HG03442 (cell line): ENCODE data around the gene ACAD11.
"Not testable (repeated sequence)": the region's sequence is repeated elsewhere in the genome, so short reads cannot be mapped to it uniquely, and the experiment has no call there.

ENCODE experiments used
- ATAC-seq: cut with Tn5 transposase; IDR thresholded peaks from one replicate; pipeline ENCODE4 v1.9.1; 2021; ENCODE audit warnings: mild to moderate bottlenecking, moderate library complexity; ENCODE audit not compliant: unreplicated experiment

Gene ACAD11

DNA sequence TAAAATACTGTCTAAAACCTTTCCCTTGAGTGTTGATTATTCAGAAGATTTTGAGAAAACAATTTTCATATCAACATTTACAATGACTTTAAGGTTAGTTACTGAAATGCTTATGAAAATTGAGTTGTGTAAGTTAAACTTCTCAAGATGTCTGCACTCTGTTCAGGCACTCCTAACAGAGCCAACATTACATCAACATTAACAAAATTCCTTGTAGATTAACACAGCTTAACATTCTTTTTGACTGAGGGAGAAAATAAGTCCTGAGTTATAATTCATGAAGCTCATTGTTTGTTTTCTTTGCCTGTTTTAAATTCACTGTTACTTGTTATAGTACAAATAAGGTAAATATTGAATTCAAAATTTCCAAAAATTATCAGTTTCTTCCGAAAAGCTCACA, 53.5 kb downstream of the ACAD11 start:
- no peak for ATAC-seq

GRCh38 chr3:132605374-132605792, 54.2 kb downstream of the ACAD11 start:
- ATAC-seq, result no peak

DNA sequence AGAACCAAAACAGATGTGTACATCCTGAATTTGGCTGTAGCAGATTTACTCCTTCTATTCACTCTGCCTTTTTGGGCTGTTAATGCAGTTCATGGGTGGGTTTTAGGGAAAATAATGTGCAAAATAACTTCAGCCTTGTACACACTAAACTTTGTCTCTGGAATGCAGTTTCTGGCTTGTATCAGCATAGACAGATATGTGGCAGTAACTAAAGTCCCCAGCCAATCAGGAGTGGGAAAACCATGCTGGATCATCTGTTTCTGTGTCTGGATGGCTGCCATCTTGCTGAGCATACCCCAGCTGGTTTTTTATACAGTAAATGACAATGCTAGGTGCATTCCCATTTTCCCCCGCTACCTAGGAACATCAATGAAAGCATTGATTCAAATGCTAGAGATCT, 59.0 kb downstream of the ACAD11 start:
- ATAC-seq, result not testable (repeated sequence)

GRCh38 chr3:132598181-132598580, 61.4 kb downstream of the ACAD11 start:
- ATAC-seq, result no peak

- ATAC-seq, result no peak
These were observed 61.9 kb downstream of the ACAD11 start for GRCh38 chr3:132597660-132598059.

- no peak for ATAC-seq
These were observed 62.7 kb downstream of the ACAD11 start, which contains the start of gene ACKR4 for GRCh38 chr3:132596816-132597433. Gene ACKR4, plus strand, starts transcription at chr3:132597270. Its CDS starts 3,128 bp downstream, at chr3:132600398.

- ATAC-seq, result no peak
These were observed 63.3 kb downstream of the ACAD11 start for GRCh38 chr3:132596326-132596725.

DNA sequence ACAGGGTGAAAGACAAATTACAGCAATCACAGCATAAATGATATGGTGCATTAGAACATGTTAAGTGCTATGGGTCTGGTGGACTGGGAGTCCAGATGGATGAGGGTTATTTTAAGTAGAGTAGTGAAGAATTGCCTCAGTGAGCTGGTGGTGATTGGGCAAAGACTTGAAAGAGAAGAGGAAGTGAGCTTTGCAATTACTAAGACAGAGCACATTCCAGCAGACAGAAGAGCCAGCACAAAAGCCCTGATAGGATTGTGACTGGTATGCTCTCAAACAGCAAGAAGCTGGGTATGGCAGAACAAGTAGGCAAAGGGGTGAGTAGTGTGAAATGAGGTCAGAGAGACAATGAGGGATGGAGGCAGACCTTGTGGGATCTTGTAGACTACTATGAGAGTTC, 64.6 kb downstream of the ACAD11 start:
- no peak for ATAC-seq

GRCh38 chr3:132594498-132594897, 65.1 kb downstream of the ACAD11 start:
- no peak for ATAC-seq

- no peak for ATAC-seq
These were observed 65.7 kb downstream of the ACAD11 start for GRCh38 chr3:132593947-132594323.

DNA sequence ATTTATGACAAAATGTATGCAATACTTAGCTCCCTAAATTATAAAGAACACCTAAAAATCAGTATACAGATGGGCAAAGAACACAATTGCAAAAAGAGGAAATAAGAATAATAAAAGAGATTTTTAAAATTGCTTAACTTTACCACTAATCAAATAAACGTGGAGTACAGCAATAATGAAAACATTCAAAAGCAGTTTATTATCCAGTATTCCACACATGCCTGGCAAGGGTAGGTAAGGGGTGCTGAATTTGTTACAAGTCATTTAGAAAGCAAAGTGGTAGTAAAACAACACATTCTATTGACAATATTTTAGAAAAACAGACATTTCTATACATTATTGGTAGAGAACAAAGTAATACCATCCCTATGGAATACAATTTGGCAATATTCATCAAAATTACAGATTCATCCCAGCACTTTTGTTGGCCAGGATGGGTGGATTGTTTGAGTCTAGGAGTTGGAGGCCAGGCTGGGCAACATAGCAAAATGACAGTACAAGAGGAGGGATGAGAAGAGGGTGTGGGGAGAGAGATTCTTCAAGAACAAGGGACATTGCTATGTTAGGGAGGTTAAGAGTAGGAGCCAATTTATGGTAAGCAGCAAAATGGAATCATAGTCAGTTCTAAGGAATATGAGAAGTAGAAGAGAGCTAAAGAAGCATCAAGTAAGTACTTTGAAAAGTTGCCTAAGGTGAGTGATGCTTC, 66.2 kb downstream of the ACAD11 start:
- no peak for ATAC-seq

- no peak for ATAC-seq
These were observed 67.4 kb downstream of the ACAD11 start for GRCh38 chr3:132592216-132592615.

- no peak for ATAC-seq
These were observed 72.2 kb downstream of the ACAD11 start for GRCh38 chr3:132587401-132587800.

GRCh38 chr3:132573797-132574211, 85.8 kb downstream of the ACAD11 start:
- no peak for ATAC-seq

GRCh38 chr3:132570016-132570415, 89.6 kb downstream of the ACAD11 start:
- ATAC-seq, result no peak

DNA sequence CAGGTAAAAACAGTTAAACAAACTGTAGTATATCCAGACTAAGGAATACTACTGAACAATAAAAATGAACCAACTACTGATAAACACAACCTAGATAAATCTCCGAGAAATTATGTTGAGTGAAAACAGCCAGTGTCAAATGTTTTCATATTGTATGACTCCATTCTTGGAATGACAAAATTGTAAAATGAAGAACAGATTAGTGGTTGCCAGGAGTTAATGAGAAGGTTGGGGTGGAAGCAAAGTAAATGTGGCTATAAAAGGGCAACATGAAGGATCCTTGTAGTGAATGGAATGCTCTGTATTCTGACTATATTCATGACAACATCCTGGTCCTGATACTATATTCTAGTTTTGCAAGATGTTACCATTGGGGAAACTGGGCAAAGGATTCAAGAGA, 90.0 kb downstream of the ACAD11 start:
- no peak for ATAC-seq

DNA sequence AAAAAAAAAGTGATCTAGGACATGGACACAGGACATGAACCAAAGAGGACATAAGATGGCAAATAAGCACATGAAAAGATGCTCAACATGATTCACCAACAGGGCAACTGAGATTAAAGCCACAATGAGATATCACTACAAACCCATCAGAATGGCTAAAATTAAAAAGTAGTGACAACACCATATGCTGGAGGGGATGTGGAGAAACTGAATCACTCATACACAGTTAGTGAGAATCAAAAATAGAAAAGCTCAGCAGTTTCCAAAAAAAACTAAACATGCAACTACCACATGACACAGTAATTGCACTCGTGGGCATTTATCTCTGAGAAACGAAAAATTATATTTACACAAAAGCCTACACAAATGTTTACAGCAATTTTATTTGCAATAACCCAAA, 90.5 kb downstream of the ACAD11 start:
- no peak for ATAC-seq

DNA sequence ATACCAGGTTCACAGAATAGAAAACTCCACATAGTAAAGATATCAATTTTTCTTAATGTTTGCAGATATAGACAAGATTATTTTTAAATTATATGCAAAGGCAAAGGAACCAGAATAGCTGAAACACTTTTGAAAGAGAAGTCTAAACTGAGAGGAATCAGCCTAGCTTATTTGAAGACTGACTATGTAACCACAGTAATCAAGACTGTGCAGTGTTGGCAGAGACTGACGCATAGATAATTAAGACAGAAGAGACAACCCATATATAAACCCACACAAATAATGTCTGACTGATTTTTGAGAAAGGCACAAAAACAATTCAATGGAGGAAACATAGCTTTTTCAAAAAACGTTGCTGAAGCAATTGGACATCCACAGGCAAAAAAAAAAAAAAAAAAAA, 91.2 kb downstream of the ACAD11 start:
- ATAC-seq, result no peak

GRCh38 chr3:132564070-132564465, 95.5 kb downstream of the ACAD11 start:
- ATAC-seq, result no peak

- ATAC-seq, result no peak
These were observed 96.1 kb downstream of the ACAD11 start for GRCh38 chr3:132563420-132564069.

DNA sequence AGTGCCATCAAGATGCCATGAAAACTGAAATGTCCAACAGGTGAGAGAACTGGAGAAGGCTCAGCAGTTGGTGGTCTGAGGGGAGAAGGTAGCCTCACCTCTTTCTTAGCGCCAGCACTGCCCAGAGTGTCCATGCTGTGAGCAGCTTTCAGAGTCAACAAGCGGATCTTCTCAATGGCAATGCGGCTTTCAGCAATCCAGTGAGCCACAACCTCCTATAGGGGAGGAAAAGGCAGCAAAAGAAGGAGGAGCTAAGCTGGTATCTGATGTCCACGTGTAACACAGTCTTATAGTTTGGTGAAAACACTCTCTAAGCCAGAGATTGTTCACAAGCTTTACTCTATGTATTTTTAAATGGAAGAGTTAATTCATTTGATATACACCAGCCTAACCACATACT, 98.6 kb downstream of the ACAD11 start:
- no peak for ATAC-seq

- ATAC-seq, result no peak
These were observed 103.0 kb downstream of the ACAD11 start for GRCh38 chr3:132556508-132557159.
